HL-60 (cell line): ENCODE measurements around the gene ARHGEF7.

Source experiments
- GABPA ChIP-seq: IDR thresholded peaks from 2 replicates; pipeline ENCODE4 v1.6.1; 2012; ENCODE audit warnings: low read depth
- POLR2AphosphoS5 ChIP-seq: IDR thresholded peaks from 2 replicates; pipeline ENCODE4 v1.6.1; 2012; ENCODE audit warnings: low read depth
- SPI1 ChIP-seq: IDR thresholded peaks from 2 replicates; pipeline ENCODE4 v1.6.1; 2012; ENCODE audit warnings: low read depth, mild to moderate bottlenecking, borderline replicate concordance
- TF ChIP-seq, protein P1 (sequence below): IDR thresholded peaks from one replicate; pipeline ENCODE4 v1.5.1; 2011; ENCODE audit warnings: low read length, control low read depth, inconsistent platforms; ENCODE audit not compliant: insufficient read depth
- TF ChIP-seq, protein P2 (sequence below): IDR thresholded peaks from 2 replicates; pipeline ENCODE4 v1.6.1; 2012; ENCODE audit warnings: low read depth; ENCODE audit not compliant: insufficient replicate concordance

DNA sequence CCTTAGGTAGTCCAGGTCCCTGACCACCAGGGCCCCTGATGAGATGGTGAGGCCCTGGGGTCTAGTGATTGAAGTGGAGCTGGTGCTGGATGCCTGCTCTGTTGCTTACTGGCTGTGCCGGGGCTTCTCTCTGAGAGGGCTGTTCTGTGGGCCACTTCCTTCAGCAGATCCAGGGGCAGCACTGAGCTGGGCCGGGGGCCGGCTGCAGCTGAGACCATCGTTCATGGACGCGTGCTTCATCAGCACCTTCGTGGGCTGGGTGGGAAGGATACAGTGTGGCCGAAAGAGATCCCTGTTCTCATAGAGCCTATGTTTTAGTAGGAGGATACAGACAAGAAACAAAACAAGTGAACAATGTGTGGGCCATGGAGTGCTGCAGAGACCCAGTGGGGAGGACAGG is 172.1 kb downstream of the ARHGEF7 start:
- TF ChIP-seq, protein P1, sequence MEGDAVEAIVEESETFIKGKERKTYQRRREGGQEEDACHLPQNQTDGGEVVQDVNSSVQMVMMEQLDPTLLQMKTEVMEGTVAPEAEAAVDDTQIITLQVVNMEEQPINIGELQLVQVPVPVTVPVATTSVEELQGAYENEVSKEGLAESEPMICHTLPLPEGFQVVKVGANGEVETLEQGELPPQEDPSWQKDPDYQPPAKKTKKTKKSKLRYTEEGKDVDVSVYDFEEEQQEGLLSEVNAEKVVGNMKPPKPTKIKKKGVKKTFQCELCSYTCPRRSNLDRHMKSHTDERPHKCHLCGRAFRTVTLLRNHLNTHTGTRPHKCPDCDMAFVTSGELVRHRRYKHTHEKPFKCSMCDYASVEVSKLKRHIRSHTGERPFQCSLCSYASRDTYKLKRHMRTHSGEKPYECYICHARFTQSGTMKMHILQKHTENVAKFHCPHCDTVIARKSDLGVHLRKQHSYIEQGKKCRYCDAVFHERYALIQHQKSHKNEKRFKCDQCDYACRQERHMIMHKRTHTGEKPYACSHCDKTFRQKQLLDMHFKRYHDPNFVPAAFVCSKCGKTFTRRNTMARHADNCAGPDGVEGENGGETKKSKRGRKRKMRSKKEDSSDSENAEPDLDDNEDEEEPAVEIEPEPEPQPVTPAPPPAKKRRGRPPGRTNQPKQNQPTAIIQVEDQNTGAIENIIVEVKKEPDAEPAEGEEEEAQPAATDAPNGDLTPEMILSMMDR: no peak
- TF ChIP-seq POLR2AphosphoS5 (no peak), GABPA (no peak), SPI1 (no peak)
- TF ChIP-seq, protein P2, sequence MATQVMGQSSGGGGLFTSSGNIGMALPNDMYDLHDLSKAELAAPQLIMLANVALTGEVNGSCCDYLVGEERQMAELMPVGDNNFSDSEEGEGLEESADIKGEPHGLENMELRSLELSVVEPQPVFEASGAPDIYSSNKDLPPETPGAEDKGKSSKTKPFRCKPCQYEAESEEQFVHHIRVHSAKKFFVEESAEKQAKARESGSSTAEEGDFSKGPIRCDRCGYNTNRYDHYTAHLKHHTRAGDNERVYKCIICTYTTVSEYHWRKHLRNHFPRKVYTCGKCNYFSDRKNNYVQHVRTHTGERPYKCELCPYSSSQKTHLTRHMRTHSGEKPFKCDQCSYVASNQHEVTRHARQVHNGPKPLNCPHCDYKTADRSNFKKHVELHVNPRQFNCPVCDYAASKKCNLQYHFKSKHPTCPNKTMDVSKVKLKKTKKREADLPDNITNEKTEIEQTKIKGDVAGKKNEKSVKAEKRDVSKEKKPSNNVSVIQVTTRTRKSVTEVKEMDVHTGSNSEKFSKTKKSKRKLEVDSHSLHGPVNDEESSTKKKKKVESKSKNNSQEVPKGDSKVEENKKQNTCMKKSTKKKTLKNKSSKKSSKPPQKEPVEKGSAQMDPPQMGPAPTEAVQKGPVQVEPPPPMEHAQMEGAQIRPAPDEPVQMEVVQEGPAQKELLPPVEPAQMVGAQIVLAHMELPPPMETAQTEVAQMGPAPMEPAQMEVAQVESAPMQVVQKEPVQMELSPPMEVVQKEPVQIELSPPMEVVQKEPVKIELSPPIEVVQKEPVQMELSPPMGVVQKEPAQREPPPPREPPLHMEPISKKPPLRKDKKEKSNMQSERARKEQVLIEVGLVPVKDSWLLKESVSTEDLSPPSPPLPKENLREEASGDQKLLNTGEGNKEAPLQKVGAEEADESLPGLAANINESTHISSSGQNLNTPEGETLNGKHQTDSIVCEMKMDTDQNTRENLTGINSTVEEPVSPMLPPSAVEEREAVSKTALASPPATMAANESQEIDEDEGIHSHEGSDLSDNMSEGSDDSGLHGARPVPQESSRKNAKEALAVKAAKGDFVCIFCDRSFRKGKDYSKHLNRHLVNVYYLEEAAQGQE: no peak
